GM06990 (cell line): ENCODE results near the gene DHX34.

Source experiments
- DNase-seq: peaks from one replicate; pipeline ENCODE4 v3.0.0-alpha.2; 2011; ENCODE audit not compliant: insufficient read length; ENCODE audit errors: extremely low read depth
- H3K27me3 ChIP-seq: replicated peaks from 2 replicates; pipeline ENCODE4 v1.6.0; 2011; ENCODE audit warnings: low read length; ENCODE audit not compliant: control insufficient read depth, insufficient read depth
- H3K36me3 ChIP-seq: 2 replicates; pipeline ENCODE4 v1.5.1; 2011; ENCODE audit warnings: low read length; ENCODE audit not compliant: control insufficient read depth, insufficient read depth
- H3K4me3 ChIP-seq: replicated peaks from 2 replicates; pipeline ENCODE4 v1.5.1; 2011; ENCODE audit warnings: low read depth, mild to moderate bottlenecking, control low read depth, low read length
- CTCF ChIP-seq: IDR thresholded peaks from 2 replicates; pipeline ENCODE4 v1.5.1; 2011; ENCODE audit warnings: low read length, control low read depth, mild to moderate bottlenecking, inconsistent platforms; ENCODE audit not compliant: insufficient read depth, poor library complexity, severe bottlenecking

DHX34 gene

GRCh38 chr19:47373246-47374240 lies 24.4 kb downstream of the DHX34 start:
- no peak for TF ChIP-seq CTCF
- DNase-seq: no peak
- Histone ChIP-seq H3K4me3 (no peak overlapping the region), H3K36me3 (peaks cover 53% of the 10 kb centered on the region), H3K27me3 (no peaks in the 10 kb centered on the region)

- DNase-seq: no peak
- no peaks in the 10 kb centered on the region for H3K27me3 ChIP-seq
- TF ChIP-seq CTCF: no peak
- H3K4me3 ChIP-seq: no peak overlapping the region
- peaks cover 49% of the 10 kb centered on the region for H3K36me3 ChIP-seq
Measured at GRCh38 chr19:47374876-47375693, 26.0 kb downstream of the DHX34 start.

- DNase-seq: no peak
- Histone ChIP-seq H3K36me3 (peaks cover 48% of the 10 kb centered on the region), H3K27me3 (no peaks in the 10 kb centered on the region), H3K4me3 (no peak overlapping the region)
- TF ChIP-seq CTCF: no peak
Measured at GRCh38 chr19:47375694-47376588, 26.8 kb downstream of the DHX34 start.

- DNase-seq: no peak
- TF ChIP-seq CTCF: no peak
Measured at GRCh38 chr19:47376589-47377144, 27.6 kb downstream of the DHX34 start.

GRCh38 chr19:47377208-47377701 lies 28.1 kb downstream of the DHX34 start:
- Histone ChIP-seq H3K27me3 (no peaks in the 10 kb centered on the region), H3K36me3 (peaks cover 45% of the 10 kb centered on the region), H3K4me3 (no peak overlapping the region)
- no peak for TF ChIP-seq CTCF
- no peak for DNase-seq

More at GRCh38 chr19:47376589-47377144, 27.6 kb downstream of the DHX34 start:
- H3K4me3 ChIP-seq: no peak overlapping the region
- H3K27me3 ChIP-seq: no peaks in the 10 kb centered on the region
- H3K36me3 ChIP-seq: peaks cover 43% of the 10 kb centered on the region
